IMR-90 (cell line): Measurements from ENCODE around the gene TEX28. TPM values are rescaled to one million over a fixed set of nuclear protein-coding genes. Genes with fewer than 3 reads are reported as not detected.

Source experiments
- ATAC-seq: fragments of 200-7000 bp; cut with Tn5 transposase; 2 replicates; pipeline ENCODE4 v1.9.1; 2020; ENCODE audit warnings: low read depth, mild to moderate bottlenecking, moderate library complexity
- BruUV-seq: library from RNA; stranded (reverse); fragments of 400-500 nt; replicated peaks from 2 replicates; lab custom pipeline; 2021; lab: Mats Ljungman, UMichigan
- CTCF ChIA-PET: fragments of 300-600 bp; formaldehyde crosslinking; extraction: SDS; loops from one replicate; lab custom pipeline; 2021; ENCODE audit warnings: antibody characterized with exemption; lab: Yijun Ruan, JAX
- POLR2A ChIA-PET: fragments of 300-600 bp; sonication (Branson Sonifier 250); formaldehyde crosslinking; loops from one replicate; lab custom pipeline; 2022; ENCODE audit warnings: antibody characterized with exemption; ENCODE audit not compliant: unreplicated experiment; lab: Charles Lee
- DNase-seq: peaks from one replicate; pipeline ENCODE4 v3.0.0; 2013
- H2AFZ ChIP-seq: replicated peaks from 2 replicates; pipeline ENCODE3; 2013; ENCODE audit warnings: low read length, mild to moderate bottlenecking; ENCODE audit not compliant: poor library complexity
- H2AK5ac ChIP-seq: 2 replicates; pipeline ENCODE4 v1.6.1; 2013; ENCODE audit warnings: low read depth, low read length, inconsistent platforms
- H2AK9ac ChIP-seq: replicated peaks from 2 replicates; pipeline ENCODE3; 2013; ENCODE audit warnings: mild to moderate bottlenecking, low read depth, low read length, moderate library complexity; ENCODE audit not compliant: poor library complexity
- H2BK120ac ChIP-seq: 2 replicates; pipeline ENCODE4 v1.6.1; 2013; ENCODE audit warnings: low read depth, low read length, inconsistent platforms
- H2BK15ac ChIP-seq: 3 replicates; pipeline ENCODE4 v1.6.1; 2013; ENCODE audit warnings: low read depth, low read length, inconsistent platforms
- H2BK20ac ChIP-seq: 2 replicates; pipeline ENCODE4 v1.6.1; 2013; ENCODE audit warnings: low read depth, mild to moderate bottlenecking, inconsistent platforms, low read length, moderate library complexity
- H2BK5ac ChIP-seq: 2 replicates; pipeline ENCODE4 v1.6.1; 2013; ENCODE audit warnings: mild to moderate bottlenecking, low read depth, low read length, inconsistent platforms; ENCODE audit not compliant: poor library complexity, severe bottlenecking
- H3K14ac ChIP-seq: replicated peaks from 2 replicates; pipeline ENCODE4 v1.6.1; 2013; ENCODE audit warnings: low read depth, low read length, inconsistent platforms
- H3K18ac ChIP-seq: 2 replicates; pipeline ENCODE4 v1.6.1; 2013; ENCODE audit warnings: low read depth, low read length, control low read depth
- H3K23ac ChIP-seq: 2 replicates; pipeline ENCODE4 v1.6.1; 2013; ENCODE audit warnings: low read depth, low read length, inconsistent platforms
- H3K27ac ChIP-seq: 2 replicates; pipeline ENCODE4 v1.5.1; 2013; ENCODE audit warnings: mild to moderate bottlenecking, control low read depth, low read length; ENCODE audit not compliant: insufficient read depth
- H3K27me3 ChIP-seq: 2 replicates; pipeline ENCODE4 v1.6.1; 2013; ENCODE audit warnings: low read length; ENCODE audit not compliant: control insufficient read depth, insufficient read depth
- H3K36me3 ChIP-seq: 2 replicates; pipeline ENCODE4 v1.6.1; 2013; ENCODE audit warnings: low read length, mixed read lengths; ENCODE audit not compliant: control insufficient read depth, insufficient read depth
- H3K4ac ChIP-seq: 2 replicates; pipeline ENCODE4 v1.6.1; 2013; ENCODE audit warnings: low read depth, low read length, inconsistent platforms
- H3K4me1 ChIP-seq: 2 replicates; pipeline ENCODE4 v1.6.1; 2013; ENCODE audit warnings: low read length, mixed read lengths; ENCODE audit not compliant: control insufficient read depth, insufficient read depth
- H3K4me2 ChIP-seq: 2 replicates; pipeline ENCODE4 v1.6.1; 2013; ENCODE audit warnings: low read depth, mild to moderate bottlenecking, control low read depth, low read length, moderate library complexity
- H3K4me3 ChIP-seq: 2 replicates; pipeline ENCODE4 v1.5.1; 2013; ENCODE audit warnings: low read depth, mild to moderate bottlenecking, control low read depth, low read length, moderate library complexity; ENCODE audit not compliant: insufficient read depth
- H3K56ac ChIP-seq: 2 replicates; pipeline ENCODE4 v1.6.1; 2013; ENCODE audit warnings: low read length, inconsistent platforms; ENCODE audit not compliant: insufficient read depth; ENCODE audit errors: extremely low read depth
- H3K79me1 ChIP-seq, 2 experiments: 2 replicates each; pipeline ENCODE4 v1.6.1; 2013; ENCODE audit warnings: low read length in 2 of 2, inconsistent platforms in 1 of 2, low read depth in 1 of 2
- H3K9ac ChIP-seq: 2 replicates; pipeline ENCODE4 v1.6.1; 2013; ENCODE audit warnings: low read depth, low read length, control low read depth
- H3K9me1 ChIP-seq: 2 replicates; pipeline ENCODE4 v1.6.1; 2013; ENCODE audit warnings: low read length, inconsistent platforms; ENCODE audit not compliant: insufficient read depth
- H3K9me3 ChIP-seq: 2 replicates; pipeline ENCODE4 v1.6.1; 2013; ENCODE audit warnings: low read length; ENCODE audit not compliant: control insufficient read depth, insufficient read depth
- H4K20me1 ChIP-seq: 2 replicates; pipeline ENCODE4 v1.6.1; 2013; ENCODE audit warnings: low read length, inconsistent platforms; ENCODE audit not compliant: insufficient read depth
- H4K5ac ChIP-seq: 2 replicates; pipeline ENCODE4 v1.6.1; 2013; ENCODE audit warnings: mild to moderate bottlenecking, low read depth, low read length, control low read depth
- H4K8ac ChIP-seq, 2 experiments: 2 replicates each; pipeline ENCODE4 v1.6.1; 2013; ENCODE audit warnings: low read depth in 2 of 2, low read length in 2 of 2, control low read depth in 1 of 2, inconsistent platforms in 1 of 2
- H4K91ac ChIP-seq: 2 replicates; pipeline ENCODE4 v1.6.1; 2013; ENCODE audit warnings: low read depth, low read length, inconsistent platforms; ENCODE audit not compliant: insufficient read depth
- BHLHE40 ChIP-seq: fragments of 150-350 bp; IDR thresholded peaks from 2 replicates; pipeline ENCODE4 v1.6.1; 2016; ENCODE audit warnings: mild to moderate bottlenecking, low read depth, low read length
- FOS ChIP-seq: fragments of 150-350 bp; IDR thresholded peaks from 2 replicates; pipeline ENCODE4 v1.6.1; 2016; ENCODE audit warnings: low read depth, low read length
- MAZ ChIP-seq: IDR thresholded peaks from 2 replicates; pipeline ENCODE4 v1.6.1; 2012; ENCODE audit warnings: low read depth, mild to moderate bottlenecking, low read length, improper control_type of control experiment, moderate library complexity, borderline replicate concordance
- MXI1 ChIP-seq: IDR thresholded peaks from 2 replicates; pipeline ENCODE4 v1.6.1; 2012; ENCODE audit warnings: low read depth, mild to moderate bottlenecking, low read length, moderate library complexity, borderline replicate concordance
- NFE2L2 ChIP-seq: fragments of 150-350 bp; IDR thresholded peaks from 2 replicates; pipeline ENCODE4 v1.6.1; 2016; ENCODE audit warnings: low read depth, mild to moderate bottlenecking, low read length
- RFX5 ChIP-seq: IDR thresholded peaks from 2 replicates; pipeline ENCODE4 v1.8.0; 2012; ENCODE audit warnings: low read depth, mild to moderate bottlenecking, low read length, moderate library complexity
- WGBS, 2 experiments: methylation state at CpG; one replicate each; pipeline versions ENCODE4 v1.1.5 to v1.1.7; 2013; ENCODE audit warnings: missing lambda C conversion rate in 2 of 2; ENCODE audit not compliant: insufficient read length in 1 of 2; ENCODE audit errors: extremely low coverage in 2 of 2; 5-methylcytosine and 5-hydroxymethylcytosine counted together
- dilution Hi-C: fragments of 300-500 bp; cut with HindIII; formaldehyde crosslinking; loops from one replicate; pipeline ENCODE4 v1.14.3; 2018; ENCODE audit warnings: low sequenced_read_pairs; ENCODE audit not compliant: unreplicated experiment
- in situ Hi-C: fragments of 300-500 bp; cut with MboI; formaldehyde crosslinking; loops from 3 replicates; pipeline ENCODE4 v1.14.3; 2019; ENCODE audit warnings: low sequenced_read_pairs, inconsistent platforms, mixed read lengths
- intact Hi-C: fragments of 100-400 bp; cut with micrococcal nuclease; formaldehyde crosslinking; loops from 2 replicates; pipeline ENCODE4 v1.10.0; 2022
- polyA plus RNA-seq, 3 experiments: library from polyadenylated mRNA; depleted of rRNA; stranded (reverse); fragments of >200 nt; gene quantifications; 2 replicates each; pipeline ENCODE4 v1.2.3, GENCODE V29; 2012; ENCODE audit warnings: low replicate concordance in 1 of 3
- total RNA-seq: library from RNA; depleted of rRNA; stranded (reverse); fragments of >200 nt; gene quantifications from 2 replicates; pipeline ENCODE4 v1.2.3, GENCODE V29; 2012
- TF ChIP-seq, protein P1 (sequence below): fragments of 150-350 bp; IDR thresholded peaks from 2 replicates; pipeline ENCODE4 v1.6.1; 2017; ENCODE audit warnings: mild to moderate bottlenecking, antibody characterized with exemption, low read length, low read depth
- TF ChIP-seq, protein P2 (sequence below): fragments of 150-350 bp; IDR thresholded peaks from 2 replicates; pipeline ENCODE4 v1.6.1; 2016; ENCODE audit warnings: low read depth, mild to moderate bottlenecking, low read length, moderate library complexity, borderline replicate concordance

The TEX28 gene
- total and polyA plus RNA-seq, 2 of the 4 experiments (the other 2 are of a cell fraction) = not detected

DNA sequence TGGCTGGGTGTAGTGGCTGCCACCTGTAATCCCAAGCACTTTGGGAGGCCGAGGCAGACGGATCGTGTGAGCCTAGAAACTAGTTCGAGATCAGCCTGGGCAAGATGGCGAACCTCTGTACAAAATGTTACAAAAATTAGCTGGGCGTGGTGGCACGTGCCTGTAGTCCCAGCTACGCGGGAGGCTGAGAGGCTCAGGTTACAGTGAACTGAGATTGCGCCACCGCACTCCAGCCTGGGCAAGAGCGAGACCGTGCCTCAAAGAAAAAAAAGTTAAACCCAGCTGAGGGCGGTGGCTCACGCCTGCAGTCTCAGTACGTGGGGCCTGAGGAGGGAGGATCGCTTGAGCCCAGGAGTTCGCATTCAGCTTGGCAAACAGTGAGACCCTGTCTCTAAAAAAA lies 1.8 kb upstream of the TEX28 start:
- Histone ChIP-seq H2AK9ac (no peak overlapping the region), H3K9ac (no peak overlapping the region), H2BK15ac (no peak overlapping the region), H3K4me3 (no peak overlapping the region), H3K14ac (no peak overlapping the region), H2BK20ac (no peak overlapping the region), H3K18ac (no peak overlapping the region), H3K56ac (no peak overlapping the region), H3K27ac (no peak overlapping the region), H4K91ac (no peak overlapping the region), H3K27me3 (no peaks in the 10 kb centered on the region), H3K79me1 (no peaks in the 10 kb centered on the region), H2BK5ac (no peak overlapping the region), H4K5ac (no peak overlapping the region), H3K4me2 (no peak overlapping the region), H3K9me1 (no peaks in the 10 kb centered on the region), H2BK120ac (no peak overlapping the region), H3K23ac (no peak overlapping the region), H2AFZ (no peak overlapping the region), H3K9me3 (peaks cover 4% of the 10 kb centered on the region; the same call in 1 of the 2 replicates), H2AK5ac (no peak overlapping the region), H4K8ac (no peak overlapping the region), H3K4me1 (no peaks in the 10 kb centered on the region), H3K36me3 (no peaks in the 10 kb centered on the region), H3K4ac (no peak overlapping the region), H4K20me1 (no peaks in the 10 kb centered on the region)
- no TSS peak for BruUV-seq
- TF ChIP-seq, protein P1, sequence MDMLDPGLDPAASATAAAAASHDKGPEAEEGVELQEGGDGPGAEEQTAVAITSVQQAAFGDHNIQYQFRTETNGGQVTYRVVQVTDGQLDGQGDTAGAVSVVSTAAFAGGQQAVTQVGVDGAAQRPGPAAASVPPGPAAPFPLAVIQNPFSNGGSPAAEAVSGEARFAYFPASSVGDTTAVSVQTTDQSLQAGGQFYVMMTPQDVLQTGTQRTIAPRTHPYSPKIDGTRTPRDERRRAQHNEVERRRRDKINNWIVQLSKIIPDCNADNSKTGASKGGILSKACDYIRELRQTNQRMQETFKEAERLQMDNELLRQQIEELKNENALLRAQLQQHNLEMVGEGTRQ = no peak
- TF ChIP-seq MAZ = no peak
- TF ChIP-seq, protein P2, sequence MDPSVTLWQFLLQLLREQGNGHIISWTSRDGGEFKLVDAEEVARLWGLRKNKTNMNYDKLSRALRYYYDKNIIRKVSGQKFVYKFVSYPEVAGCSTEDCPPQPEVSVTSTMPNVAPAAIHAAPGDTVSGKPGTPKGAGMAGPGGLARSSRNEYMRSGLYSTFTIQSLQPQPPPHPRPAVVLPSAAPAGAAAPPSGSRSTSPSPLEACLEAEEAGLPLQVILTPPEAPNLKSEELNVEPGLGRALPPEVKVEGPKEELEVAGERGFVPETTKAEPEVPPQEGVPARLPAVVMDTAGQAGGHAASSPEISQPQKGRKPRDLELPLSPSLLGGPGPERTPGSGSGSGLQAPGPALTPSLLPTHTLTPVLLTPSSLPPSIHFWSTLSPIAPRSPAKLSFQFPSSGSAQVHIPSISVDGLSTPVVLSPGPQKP = no peak
- TF ChIP-seq FOS = no peak
- TF ChIP-seq MXI1 = no peak
- TF ChIP-seq RFX5 = no peak
- TF ChIP-seq BHLHE40 = no peak
- TF ChIP-seq NFE2L2 = no peak
- 77% methylated on average over 18 of the region's 18 CpGs; no CpG with 5 or more reads in 1 of the 2 experiments for WGBS, 2 experiments
- intact Hi-C loops (no loop called here), dilution Hi-C loops (no loop called here), in situ Hi-C loops (no loop called here)
- DNase-seq (no peak), ATAC-seq (no peak)
- CTCF ChIA-PET = no interaction called here
- POLR2A ChIA-PET = no interaction called here
